Posterior cingulate gyrus (tissue), 11 donors: ENCODE data around the gene XCR1.
A peak's percentile ranks its signal among the peaks of the same experiment; 100 is the strongest.
"Not testable (repeated sequence)": the region's sequence is repeated elsewhere in the genome, so short reads cannot be mapped to it uniquely, and the experiment has no call there.

Source experiments
- DNase-seq, 10 donors: peaks; one replicate each; pipeline versions ENCODE4 v3.0.0 to v3.0.0-alpha.2; 2020 to 2021; ENCODE audit warnings: mixed read lengths in 3 of 10
- intact Hi-C: fragments of 100-400 bp; cut with DNase I; formaldehyde crosslinking; loops from one replicate; pipeline ENCODE4 v1.15.1; 2023

Gene XCR1

GRCh38 chr3:46008058-46008457 lies 19.2 kb downstream of the XCR1 start:
- no peak for DNase-seq
- intact Hi-C loops: no loop called here

- intact Hi-C loops: no loop called here
- no peak for DNase-seq
These were observed 20.0 kb downstream of the XCR1 start for GRCh38 chr3:46007280-46007679.

- no peak for DNase-seq
- intact Hi-C loops: no loop called here
These were observed 20.8 kb downstream of the XCR1 start for GRCh38 chr3:46006238-46007032.

GRCh38 chr3:46003706-46004105 lies 23.6 kb downstream of the XCR1 start:
- intact Hi-C loops, DNase-seq: not testable (repeated sequence)

- intact Hi-C loops: no loop called here
- peak in 1 of 10 donors; percentile 82 for DNase-seq
These were observed 26.1 kb downstream of the XCR1 start for GRCh38 chr3:46001178-46001577.

- DNase-seq: no peak
- intact Hi-C loops: no loop called here
These were observed 29.3 kb downstream of the XCR1 start for GRCh38 chr3:45997942-45998341.

GRCh38 chr3:45997499-45997898 lies 29.8 kb downstream of the XCR1 start:
- DNase-seq, intact Hi-C loops: not testable (repeated sequence)

- peak; percentile 87 to 99 (median 92) for DNase-seq
- intact Hi-C loops: no loop called here
These were observed 31.8 kb downstream of the XCR1 start, which contains the start of gene FYCO1 for GRCh38 chr3:45995236-45996192. FYCO1 (minus strand) TSS chr3:45995824; CDS start chr3:45984910, 10,914 bp downstream.

- intact Hi-C loops: no loop called here
- no peak for DNase-seq
These were observed 32.7 kb downstream of the XCR1 start for GRCh38 chr3:45994419-45995235.

- intact Hi-C loops: no loop called here
- no peak for DNase-seq
These were observed 33.8 kb downstream of the XCR1 start for GRCh38 chr3:45993421-45994027.

GRCh38 chr3:45992821-45993221 lies 34.5 kb downstream of the XCR1 start:
- DNase-seq: no peak
- intact Hi-C loops: no loop called here

- intact Hi-C loops: no loop called here
- DNase-seq: no peak
These were observed 35.1 kb downstream of the XCR1 start for GRCh38 chr3:45992133-45992729.

- no peak for DNase-seq
- intact Hi-C loops: no loop called here
These were observed 35.9 kb downstream of the XCR1 start for GRCh38 chr3:45991341-45991740.

- DNase-seq: no peak
- intact Hi-C loops: no loop called here
These were observed 37.1 kb downstream of the XCR1 start for GRCh38 chr3:45990181-45990580.

- intact Hi-C loops: no loop called here
- no peak for DNase-seq
These were observed 38.5 kb downstream of the XCR1 start for GRCh38 chr3:45988804-45989203.

GRCh38 chr3:45988362-45988761 lies 38.9 kb downstream of the XCR1 start:
- intact Hi-C loops: no loop called here
- DNase-seq: no peak

GRCh38 chr3:45987368-45988291 lies 39.7 kb downstream of the XCR1 start:
- DNase-seq: peak in 6 of 10 donors; percentile 42 to 85 (median 52)
- intact Hi-C loops: no loop called here

GRCh38 chr3:45986303-45986982 lies 40.8 kb downstream of the XCR1 start:
- intact Hi-C loops: no loop called here
- DNase-seq: no peak
